OCI-LY1 (cell line): ENCODE data around the gene NFKBIB.

Experiments used
- CTCF ChIP-seq: fragments of 200-600 bp; sonication (generic), shearing (Covaris generic); IDR thresholded peaks from 2 replicates; pipeline ENCODE4 v1.5.1; 2017; ENCODE audit warnings: mild to moderate bottlenecking, antibody characterized with exemption, low read length, moderate library complexity, mixed read lengths
- EZH2 ChIP-seq: fragments of 200-600 bp; sonication (generic), shearing (Covaris generic); IDR thresholded peaks from 2 replicates; pipeline ENCODE4 v1.8.0; 2017; ENCODE audit warnings: borderline replicate concordance, mixed run types, mild to moderate bottlenecking, antibody characterized with exemption, low read length, moderate library complexity, mixed read lengths

- TF ChIP-seq CTCF, result no peak
- no peak for TF ChIP-seq EZH2
Observed at GRCh38 chr19:38888876-38889275, 10.9 kb upstream of the NFKBIB start.
